GM19452 (cell line): ENCODE measurements around the gene PCBD1.

Source experiments
- ATAC-seq: cut with Tn5 transposase; IDR thresholded peaks from one replicate; pipeline ENCODE4 v1.9.1; 2021; ENCODE audit not compliant: unreplicated experiment

PCBD1 gene

GRCh38 chr10:70836319-70836718 is 52.0 kb downstream of the PCBD1 start:
- no peak for ATAC-seq

- no peak for ATAC-seq
Measured at GRCh38 chr10:70834441-70835151, 53.8 kb downstream of the PCBD1 start.

DNA sequence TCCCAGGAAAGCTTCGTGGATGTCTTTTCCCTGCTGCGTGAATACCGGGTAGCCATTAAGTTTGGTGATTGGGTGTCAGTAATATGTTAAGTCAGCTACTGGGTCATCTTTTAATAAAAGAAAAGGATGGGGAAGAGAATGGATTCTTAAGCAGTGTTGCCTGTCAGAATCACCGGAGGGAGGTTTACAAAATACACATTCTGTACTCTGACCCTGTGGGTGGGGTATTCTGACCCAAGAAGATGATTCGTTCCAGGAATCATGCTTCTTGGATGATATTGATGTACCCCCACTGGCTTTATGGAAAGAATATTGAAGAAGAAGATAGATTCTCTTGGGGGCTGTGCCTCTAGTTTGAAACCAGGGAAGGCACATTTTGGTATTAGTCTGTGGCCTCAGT is 54.3 kb downstream of the PCBD1 start:
- ATAC-seq, result no peak

DNA sequence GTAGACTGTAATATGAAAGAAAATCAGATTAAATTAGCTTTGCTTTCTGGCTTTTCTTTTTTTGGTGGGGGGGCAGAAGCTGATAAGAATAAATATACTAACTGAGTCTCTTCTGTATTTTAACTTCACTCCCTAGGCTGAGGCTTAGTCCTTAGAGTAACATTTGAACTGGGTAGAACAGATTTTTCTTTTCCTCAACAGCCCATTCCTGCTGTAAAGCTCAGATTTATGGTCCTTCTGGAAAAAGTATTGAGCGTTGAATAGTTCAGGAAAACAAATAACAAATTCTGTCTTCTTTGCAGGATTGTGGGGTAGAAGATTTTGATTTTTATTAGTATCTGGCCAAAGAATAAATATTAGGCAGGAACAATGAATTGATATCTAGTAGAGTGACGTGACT is 54.8 kb downstream of the PCBD1 start:
- ATAC-seq, result no peak
